GM12891 (cell line): ENCODE data around the gene ANKRD63.

ENCODE experiments used
- POLR2A ChIP-seq: IDR thresholded peaks from 2 replicates; pipeline ENCODE4 v1.6.1; 2011; ENCODE audit warnings: low read depth, low read length, control low read depth
- POLR2AphosphoS5 ChIP-seq: IDR thresholded peaks from 2 replicates; pipeline ENCODE4 v1.6.1; 2011; ENCODE audit warnings: low read depth, low read length, control low read depth
- POU2F2 ChIP-seq: IDR thresholded peaks from 2 replicates; pipeline ENCODE4 v1.6.1; 2011; ENCODE audit warnings: low read depth, mild to moderate bottlenecking, control low read depth, low read length, moderate library complexity
- SPI1 ChIP-seq: IDR thresholded peaks from 2 replicates; pipeline ENCODE4 v1.6.1; 2011; ENCODE audit warnings: low read depth, low read length, control low read depth
- TAF1 ChIP-seq: IDR thresholded peaks from 2 replicates; pipeline ENCODE4 v1.6.1; 2011; ENCODE audit warnings: low read depth, low read length, control low read depth

- no peak for TF ChIP-seq POLR2A
- no peak for TF ChIP-seq POLR2AphosphoS5
- TF ChIP-seq SPI1: no peak
- TF ChIP-seq TAF1: no peak
- no peak for TF ChIP-seq POU2F2
Measured at GRCh38 chr15:40331637-40332036, 48.8 kb upstream of the ANKRD63 start.
